SK-N-SH (cell line): Measurements from ENCODE around the gene AGBL4. TPM values are rescaled to one million over a fixed set of nuclear protein-coding genes. Genes with fewer than 3 reads are reported as not detected.

ENCODE experiments used
- CTCF ChIA-PET: fragments of 300-600, 350-600 bp; formaldehyde crosslinking; extraction: SDS; loops from one replicate; lab custom pipeline; 2021; lab: Yijun Ruan, JAX
- POLR2A ChIA-PET: fragments of 350-600 bp; sonication (Branson Sonifier 250); formaldehyde crosslinking; extraction: SDS; loops from one replicate; lab custom pipeline; 2020; ENCODE audit warnings: antibody characterized with exemption, inconsistent platforms; lab: Yijun Ruan, JAX
- DNase-seq: peaks from one replicate; pipeline ENCODE4 v3.0.0; 2012
- H2AFZ ChIP-seq: fragments of 200-600 bp; sonication (generic); 2 replicates; pipeline ENCODE4 v1.8.1; 2016; ENCODE audit warnings: antibody characterized with exemption, mild to moderate bottlenecking, low read depth
- H3F3A ChIP-seq: fragments of 200-600 bp; sonication (generic); replicated peaks from 2 replicates; pipeline ENCODE3; 2016; ENCODE audit warnings: antibody characterized with exemption, mild to moderate bottlenecking; ENCODE audit not compliant: insufficient read depth
- H3K27ac ChIP-seq, 2 experiments: fragments of 200-500 bp in 1 of 2; fragments of 200-600 bp in 1 of 2; sonication (Bioruptor generic) in 1 of 2; sonication (generic), shearing (Covaris generic) in 1 of 2; 2 replicates each; pipeline versions ENCODE4 v1.5.1 to v1.6.1; 2014 to 2016; ENCODE audit warnings: low read depth in 2 of 2, inconsistent platforms in 1 of 2, low read length in 1 of 2, mild to moderate bottlenecking in 1 of 2, mixed read lengths in 1 of 2
- H3K27me3 ChIP-seq: fragments of 200-600 bp; sonication (generic), shearing (Covaris generic); 2 replicates; pipeline ENCODE4 v1.6.1; 2016; ENCODE audit warnings: mixed run types; ENCODE audit not compliant: insufficient read depth
- H3K36me3 ChIP-seq, 2 experiments: fragments of 200-500 bp in 1 of 2; fragments of 200-600 bp in 1 of 2; sonication (Bioruptor generic) in 1 of 2; sonication (generic) in 1 of 2; replicated peaks in 1 of 2; 2 replicates each; pipeline versions ENCODE3 to v1.5.1; 2014 to 2016; ENCODE audit warnings: low read length in 1 of 2, mild to moderate bottlenecking in 1 of 2; ENCODE audit not compliant: insufficient read depth in 2 of 2, control insufficient read depth in 1 of 2
- H3K4me1 ChIP-seq, 2 experiments: fragments of 200-500 bp in 1 of 2; fragments of 200-600 bp in 1 of 2; sonication (Bioruptor generic) in 1 of 2; sonication (generic), shearing (Covaris generic) in 1 of 2; 2 replicates each; pipeline versions ENCODE4 v1.5.1 to v1.6.1; 2014 to 2016; ENCODE audit warnings: low read depth in 1 of 2, low read length in 1 of 2, mixed run types in 1 of 2; ENCODE audit not compliant: insufficient read depth in 2 of 2, control insufficient read depth in 1 of 2
- H3K4me2 ChIP-seq: fragments of 200-600 bp; sonication (generic), shearing (Covaris generic); 2 replicates; pipeline ENCODE4 v1.6.1; 2017; ENCODE audit warnings: mixed run types
- H3K4me3 ChIP-seq, 2 experiments: fragments of 200-500 bp in 1 of 2; fragments of 200-600 bp in 1 of 2; sonication (Bioruptor generic) in 1 of 2; sonication (generic), shearing (Covaris generic) in 1 of 2; 2 replicates each; pipeline versions ENCODE4 v1.5.1 to v1.8.1; 2014 to 2016; ENCODE audit warnings: low read depth in 2 of 2, inconsistent platforms in 1 of 2, low read length in 1 of 2, mild to moderate bottlenecking in 1 of 2, mixed read lengths in 1 of 2, moderate library complexity in 1 of 2
- H3K79me2 ChIP-seq: fragments of 200-600 bp; sonication (generic); 2 replicates; pipeline ENCODE4 v1.8.1; 2017; ENCODE audit warnings: mild to moderate bottlenecking; ENCODE audit not compliant: insufficient read depth
- H3K9ac ChIP-seq: fragments of 200-600 bp; sonication (generic); 2 replicates; pipeline ENCODE4 v1.6.1; 2017; ENCODE audit warnings: mixed run types
- H3K9me2 ChIP-seq: fragments of 200-600 bp; sonication (generic); 2 replicates; pipeline ENCODE4 v1.6.1; 2017; ENCODE audit warnings: mixed run types
- H3K9me3 ChIP-seq: fragments of 200-600 bp; sonication (generic); 2 replicates; pipeline ENCODE4 v1.6.1; 2017; ENCODE audit warnings: mixed run types, mild to moderate bottlenecking, moderate library complexity
- H4K20me1 ChIP-seq: fragments of 200-600 bp; sonication (generic); 2 replicates; pipeline ENCODE4 v1.6.1; 2017; ENCODE audit warnings: mild to moderate bottlenecking, mixed run types; ENCODE audit not compliant: insufficient read depth
- CHD2 ChIP-seq: fragments of 150-350 bp; IDR thresholded peaks from 2 replicates; pipeline ENCODE4 v1.6.1; 2018; ENCODE audit warnings: low read length; ENCODE audit not compliant: partially characterized antibody
- ELF1 ChIP-seq: IDR thresholded peaks from 2 replicates; pipeline ENCODE4 v1.4.0; 2012
- EP300 ChIP-seq, 2 experiments: IDR thresholded peaks; 2 replicates each; pipeline versions ENCODE4 v1.4.0 to v1.6.1; 2012; ENCODE audit warnings: borderline replicate concordance in 1 of 2, low read depth in 1 of 2, low read length in 1 of 2
- FOXJ3 ChIP-seq: sonication (generic); formaldehyde crosslinking; IDR thresholded peaks from 2 replicates; pipeline ENCODE4 v1.5.1; 2020; ENCODE audit warnings: mild to moderate bottlenecking, missing genetic modification reagents
- FOXM1 ChIP-seq: IDR thresholded peaks from 2 replicates; pipeline ENCODE4 v1.4.0; 2012; ENCODE audit warnings: low read depth, mild to moderate bottlenecking
- GABPA ChIP-seq: IDR thresholded peaks from 2 replicates; pipeline ENCODE4 v1.4.0; 2012; ENCODE audit warnings: low read depth, mild to moderate bottlenecking
- GATA2 ChIP-seq: sonication (generic); formaldehyde crosslinking; IDR thresholded peaks from 2 replicates; pipeline ENCODE4 v1.5.0; 2020; ENCODE audit warnings: mild to moderate bottlenecking, missing genetic modification reagents
- JUND ChIP-seq: IDR thresholded peaks from 2 replicates; pipeline ENCODE4 v1.4.0; 2012
- MXI1 ChIP-seq: IDR thresholded peaks from 2 replicates; pipeline ENCODE4 v1.6.1; 2012; ENCODE audit warnings: mild to moderate bottlenecking, low read depth, low read length, improper control_type of control experiment
- NFIC ChIP-seq: IDR thresholded peaks from 2 replicates; pipeline ENCODE4 v1.4.0; 2012; ENCODE audit warnings: borderline replicate concordance
- NRF1 ChIP-seq: IDR thresholded peaks from 2 replicates; pipeline ENCODE4 v1.6.1; 2012; ENCODE audit warnings: low read depth, mild to moderate bottlenecking, low read length
- POLR2AphosphoS5 ChIP-seq: IDR thresholded peaks from 2 replicates; pipeline ENCODE4 v1.6.1; 2012; ENCODE audit warnings: low read depth, low read length
- RAD21 ChIP-seq: IDR thresholded peaks from 2 replicates; pipeline ENCODE4 v1.6.1; 2012; ENCODE audit warnings: mild to moderate bottlenecking, low read length
- RCOR1 ChIP-seq: fragments of 150-350 bp; IDR thresholded peaks from 2 replicates; pipeline ENCODE4 v1.6.1; 2017; ENCODE audit warnings: antibody characterized with exemption, low read length
- RFX5 ChIP-seq: IDR thresholded peaks from 2 replicates; pipeline ENCODE4 v1.6.1; 2012; ENCODE audit warnings: mild to moderate bottlenecking, improper control_type of control experiment, low read length
- RXRA ChIP-seq: IDR thresholded peaks from 2 replicates; pipeline ENCODE4 v1.4.0; 2012; ENCODE audit warnings: low read depth, mild to moderate bottlenecking, borderline replicate concordance
- SIN3A ChIP-seq: IDR thresholded peaks from 2 replicates; pipeline ENCODE4 v1.6.1; 2012; ENCODE audit warnings: low read depth, mild to moderate bottlenecking, low read length, moderate library complexity, borderline replicate concordance
- SMC3 ChIP-seq: IDR thresholded peaks from 2 replicates; pipeline ENCODE4 v1.6.1; 2012; ENCODE audit warnings: low read depth, low read length, improper control_type of control experiment
- TCF12 ChIP-seq: IDR thresholded peaks from 2 replicates; pipeline ENCODE4 v1.4.0; 2012
- TEAD4 ChIP-seq: IDR thresholded peaks from 2 replicates; pipeline ENCODE4 v1.4.0; 2012; ENCODE audit warnings: mild to moderate bottlenecking, borderline replicate concordance; ENCODE audit not compliant: insufficient read depth
- YY1 ChIP-seq: IDR thresholded peaks from 2 replicates; pipeline ENCODE4 v1.4.0; 2012; ENCODE audit warnings: low read depth, mild to moderate bottlenecking
- WGBS: methylation state at CpG from one replicate; pipeline ENCODE4 v1.1.6; 2017; ENCODE audit warnings: low lambda C conversion rate; 5-methylcytosine and 5-hydroxymethylcytosine counted together
- polyA plus RNA-seq, 3 experiments: library from polyadenylated mRNA; depleted of rRNA; stranded (reverse); fragments of >200 nt; gene quantifications; 2 replicates each; pipeline ENCODE4 v1.2.3, GENCODE V29; 2012
- TF ChIP-seq, protein P1 (sequence below): IDR thresholded peaks from 2 replicates; pipeline ENCODE4 v1.4.0; 2012; ENCODE audit warnings: low read depth
- TF ChIP-seq, protein P2 (sequence below): IDR thresholded peaks from 2 replicates; pipeline ENCODE4; 2012
- TF ChIP-seq, protein P3 (sequence below): fragments of 150-350 bp; IDR thresholded peaks from 2 replicates; pipeline ENCODE4 v1.6.1; 2016; ENCODE audit warnings: mild to moderate bottlenecking, low read depth, low read length
- TF ChIP-seq, protein P4 (sequence below): IDR thresholded peaks from 2 replicates; pipeline ENCODE4 v1.4.0; 2012; ENCODE audit warnings: low read depth, borderline replicate concordance
- TF ChIP-seq, protein P5 (sequence below): fragments of 150-350 bp; IDR thresholded peaks from 2 replicates; pipeline ENCODE4 v1.6.1; 2017; ENCODE audit warnings: antibody characterized with exemption, low read length, low read depth, borderline replicate concordance

AGBL4 gene
- polyA plus RNA-seq, 1 of the 3 experiments (the other 2 are of a cell fraction), result 0.07 TPM

DNA sequence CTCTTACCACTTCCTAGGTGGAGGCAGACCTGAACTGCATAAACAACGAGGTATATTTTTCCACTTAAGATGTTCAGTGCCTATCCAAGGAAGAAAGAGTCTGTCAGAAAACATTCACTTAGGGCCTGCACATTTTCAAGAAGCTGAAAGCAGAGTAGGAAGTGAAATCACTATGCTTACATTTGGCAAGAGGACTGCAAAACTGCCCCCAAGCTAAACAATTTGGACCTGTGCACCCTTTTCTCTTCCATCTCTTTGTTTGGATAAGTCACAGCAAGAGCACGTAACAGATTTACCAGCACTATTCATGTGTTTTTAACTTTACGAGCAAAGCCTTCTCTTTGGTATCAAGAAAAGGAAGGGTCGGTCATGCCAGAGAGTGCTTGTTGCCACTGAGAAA, 1233.9 kb downstream of the AGBL4 start:
- CTCF ChIA-PET, result interaction anchor here (1.4 kb wide), 1 partner anchor 27 kb away, joined by 3 read pairs; no protein-coding TSS in a partner anchor
- Histone ChIP-seq H2AFZ (no peak overlapping the region), H4K20me1 (no peaks in the 10 kb centered on the region), H3K9me2 (no peaks in the 10 kb centered on the region), H3K79me2 (no peaks in the 10 kb centered on the region), H3K4me3 (no peak overlapping the region), H3K27me3 (no peaks in the 10 kb centered on the region), H3K36me3 (no peaks in the 10 kb centered on the region), H3F3A (no peaks in the 10 kb centered on the region), H3K4me1 (no peaks in the 10 kb centered on the region), H3K27ac (no peak overlapping the region), H3K9me3 (no peaks in the 10 kb centered on the region), H3K4me2 (no peak overlapping the region), H3K9ac (no peak overlapping the region)
- WGBS, result 78% methylated on average over 4 of the region's 4 CpGs
- no peak for DNase-seq
- POLR2A ChIA-PET, result no interaction called here
- TF ChIP-seq, protein P1, sequence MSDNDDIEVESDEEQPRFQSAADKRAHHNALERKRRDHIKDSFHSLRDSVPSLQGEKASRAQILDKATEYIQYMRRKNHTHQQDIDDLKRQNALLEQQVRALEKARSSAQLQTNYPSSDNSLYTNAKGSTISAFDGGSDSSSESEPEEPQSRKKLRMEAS, result no peak
- TF ChIP-seq SIN3A, result no peak
- TF ChIP-seq FOXM1, result no peak
- no peak for TF ChIP-seq RFX5
- no peak for TF ChIP-seq GABPA
- TF ChIP-seq TCF12, result no peak
- TF ChIP-seq, protein P2, sequence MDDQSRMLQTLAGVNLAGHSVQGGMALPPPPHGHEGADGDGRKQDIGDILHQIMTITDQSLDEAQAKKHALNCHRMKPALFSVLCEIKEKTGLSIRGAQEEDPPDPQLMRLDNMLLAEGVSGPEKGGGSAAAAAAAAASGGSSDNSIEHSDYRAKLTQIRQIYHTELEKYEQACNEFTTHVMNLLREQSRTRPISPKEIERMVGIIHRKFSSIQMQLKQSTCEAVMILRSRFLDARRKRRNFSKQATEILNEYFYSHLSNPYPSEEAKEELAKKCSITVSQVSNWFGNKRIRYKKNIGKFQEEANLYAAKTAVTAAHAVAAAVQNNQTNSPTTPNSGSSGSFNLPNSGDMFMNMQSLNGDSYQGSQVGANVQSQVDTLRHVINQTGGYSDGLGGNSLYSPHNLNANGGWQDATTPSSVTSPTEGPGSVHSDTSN, result no peak
- no peak for TF ChIP-seq TEAD4
- TF ChIP-seq JUND, result no peak
- no peak for TF ChIP-seq RAD21
- TF ChIP-seq ELF1, result no peak
- no peak for TF ChIP-seq RXRA
- TF ChIP-seq NFIC, result no peak
- no peak for TF ChIP-seq EP300 (IDR thresholded peaks at IDR 0.05; ENCODE audit: borderline replicate concordance in 1 of 2, low read depth in 1 of 2, low read length in 1 of 2)
- no peak for TF ChIP-seq POLR2AphosphoS5
- no peak for TF ChIP-seq YY1
- TF ChIP-seq SMC3, result no peak

DNA sequence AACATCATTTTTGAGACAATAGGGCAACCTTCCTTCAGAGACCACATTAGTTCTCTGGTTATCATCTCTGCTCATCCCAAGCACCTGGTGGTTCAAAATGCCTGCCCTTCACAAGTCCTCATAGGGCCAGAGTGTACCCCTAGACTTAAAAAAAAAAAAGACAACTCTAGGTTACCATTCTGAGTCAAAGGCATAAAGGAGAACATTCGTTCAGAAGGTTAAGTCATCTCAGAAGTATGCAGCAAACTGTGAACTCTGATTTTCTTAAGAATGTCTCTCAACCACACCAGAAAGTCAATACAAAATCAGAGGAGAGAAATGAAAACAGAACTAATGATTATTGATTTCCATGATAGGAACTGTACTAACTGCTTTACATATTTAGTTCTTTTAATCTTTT, 1237.9 kb downstream of the AGBL4 start:
- Histone ChIP-seq H3K27ac (no peak overlapping the region), H3K4me2 (no peak overlapping the region), H2AFZ (no peak overlapping the region), H3K9me2 (no peaks in the 10 kb centered on the region), H3K27me3 (no peaks in the 10 kb centered on the region), H3F3A (no peaks in the 10 kb centered on the region), H3K9ac (no peak overlapping the region), H3K79me2 (no peaks in the 10 kb centered on the region), H4K20me1 (no peaks in the 10 kb centered on the region), H3K4me1 (no peaks in the 10 kb centered on the region), H3K36me3 (no peaks in the 10 kb centered on the region), H3K4me3 (no peak overlapping the region), H3K9me3 (no peaks in the 10 kb centered on the region)
- POLR2A ChIA-PET, result no interaction called here
- CTCF ChIA-PET, result no interaction called here
- DNase-seq, result no peak
- no peak for TF ChIP-seq RCOR1
- TF ChIP-seq MXI1, result no peak
- no peak for TF ChIP-seq CHD2
- TF ChIP-seq YY1, result no peak
- TF ChIP-seq NRF1, result no peak
- no peak for TF ChIP-seq SMC3
- no peak for TF ChIP-seq FOXM1
- TF ChIP-seq RFX5, result no peak
- TF ChIP-seq, protein P3, sequence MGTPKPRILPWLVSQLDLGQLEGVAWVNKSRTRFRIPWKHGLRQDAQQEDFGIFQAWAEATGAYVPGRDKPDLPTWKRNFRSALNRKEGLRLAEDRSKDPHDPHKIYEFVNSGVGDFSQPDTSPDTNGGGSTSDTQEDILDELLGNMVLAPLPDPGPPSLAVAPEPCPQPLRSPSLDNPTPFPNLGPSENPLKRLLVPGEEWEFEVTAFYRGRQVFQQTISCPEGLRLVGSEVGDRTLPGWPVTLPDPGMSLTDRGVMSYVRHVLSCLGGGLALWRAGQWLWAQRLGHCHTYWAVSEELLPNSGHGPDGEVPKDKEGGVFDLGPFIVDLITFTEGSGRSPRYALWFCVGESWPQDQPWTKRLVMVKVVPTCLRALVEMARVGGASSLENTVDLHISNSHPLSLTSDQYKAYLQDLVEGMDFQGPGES, result no peak
- no peak for TF ChIP-seq FOXJ3
- TF ChIP-seq GATA2, result no peak
- TF ChIP-seq, protein P4, sequence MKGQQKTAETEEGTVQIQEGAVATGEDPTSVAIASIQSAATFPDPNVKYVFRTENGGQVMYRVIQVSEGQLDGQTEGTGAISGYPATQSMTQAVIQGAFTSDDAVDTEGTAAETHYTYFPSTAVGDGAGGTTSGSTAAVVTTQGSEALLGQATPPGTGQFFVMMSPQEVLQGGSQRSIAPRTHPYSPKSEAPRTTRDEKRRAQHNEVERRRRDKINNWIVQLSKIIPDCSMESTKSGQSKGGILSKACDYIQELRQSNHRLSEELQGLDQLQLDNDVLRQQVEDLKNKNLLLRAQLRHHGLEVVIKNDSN, result no peak
- TF ChIP-seq JUND, result no peak
- no peak for TF ChIP-seq RXRA
- TF ChIP-seq NFIC, result no peak
- TF ChIP-seq POLR2AphosphoS5, result no peak
- TF ChIP-seq, protein P5, sequence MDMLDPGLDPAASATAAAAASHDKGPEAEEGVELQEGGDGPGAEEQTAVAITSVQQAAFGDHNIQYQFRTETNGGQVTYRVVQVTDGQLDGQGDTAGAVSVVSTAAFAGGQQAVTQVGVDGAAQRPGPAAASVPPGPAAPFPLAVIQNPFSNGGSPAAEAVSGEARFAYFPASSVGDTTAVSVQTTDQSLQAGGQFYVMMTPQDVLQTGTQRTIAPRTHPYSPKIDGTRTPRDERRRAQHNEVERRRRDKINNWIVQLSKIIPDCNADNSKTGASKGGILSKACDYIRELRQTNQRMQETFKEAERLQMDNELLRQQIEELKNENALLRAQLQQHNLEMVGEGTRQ, result no peak
- no peak for TF ChIP-seq ELF1
- TF ChIP-seq, protein P1, result no peak
- WGBS, result 69% methylated on average over 1 of the region's 1 CpG
